HEK293 (cell line): ENCODE results near the gene TRAF3.

Experiments
- CTCF ChIA-PET: fragments of 350-600 bp; formaldehyde crosslinking; extraction: SDS; loops from one replicate; lab custom pipeline; 2021; ENCODE audit warnings: antibody characterized with exemption; lab: Yijun Ruan, JAX
- POLR2A ChIA-PET: fragments of 300-600 bp; formaldehyde crosslinking; extraction: SDS; loops from one replicate; lab custom pipeline; 2020; ENCODE audit warnings: antibody characterized with exemption, inconsistent platforms; lab: Yijun Ruan, JAX
- H3K27ac ChIP-seq: fragments of 200-500 bp; sonication (Bioruptor generic); 2 replicates; pipeline ENCODE4 v1.5.1; 2014; ENCODE audit warnings: low read depth, low read length, control low read depth, inconsistent platforms; ENCODE audit errors: extremely low read depth
- H3K36me3 ChIP-seq, 2 experiments: fragments of 200-500 bp in 1 of 2; sonication (Bioruptor generic) in 1 of 2; 1 replicate in 1 of 2; 2 replicates in 1 of 2; pipeline ENCODE4 v1.5.1; 2014 to 2017; ENCODE audit warnings: inconsistent platforms in 2 of 2, low read length in 2 of 2; ENCODE audit not compliant: control insufficient read depth in 2 of 2, insufficient read depth in 1 of 2
- H3K4me1 ChIP-seq: fragments of 200-500 bp; sonication (Bioruptor generic); 2 replicates; pipeline ENCODE4 v1.5.1; 2014; ENCODE audit warnings: mild to moderate bottlenecking, low read length, inconsistent platforms; ENCODE audit not compliant: control insufficient read depth, insufficient read depth
- H3K4me3 ChIP-seq: 2 replicates; pipeline ENCODE4 v1.5.1; 2011; ENCODE audit warnings: low read depth, mild to moderate bottlenecking, control low read depth, low read length, moderate library complexity
- H3K9me3 ChIP-seq: fragments of 200-500 bp; sonication (Bioruptor generic); 2 replicates; pipeline ENCODE4 v1.5.1; 2014; ENCODE audit warnings: low read depth, low read length, inconsistent platforms; ENCODE audit not compliant: control insufficient read depth, insufficient read depth
- EGR2 ChIP-seq: fragments of 450-650 bp; formaldehyde crosslinking; IDR thresholded peaks from 2 replicates; pipeline ENCODE4 v1.5.1; 2016; ENCODE audit warnings: low read depth, missing biosample characterization, missing genetic modification characterization
- ELK4 ChIP-seq: IDR thresholded peaks from 2 replicates; pipeline ENCODE4 v1.6.1; 2011; ENCODE audit warnings: mild to moderate bottlenecking, low read depth, low read length, borderline replicate concordance
- GLI4 ChIP-seq: fragments of 450-650 bp; formaldehyde crosslinking; IDR thresholded peaks from 2 replicates; pipeline ENCODE4 v1.5.1; 2016; ENCODE audit warnings: missing biosample characterization, missing genetic modification characterization
- HOXA7 ChIP-seq: sonication (generic); formaldehyde crosslinking; IDR thresholded peaks from 2 replicates; pipeline ENCODE4 v1.8.1; 2022; ENCODE audit warnings: missing genetic modification reagents, borderline replicate concordance
- MZF1 ChIP-seq: fragments of 450-650 bp; formaldehyde crosslinking; IDR thresholded peaks from 2 replicates; pipeline ENCODE4 v1.5.1; 2017; ENCODE audit warnings: missing biosample characterization, missing genetic modification characterization, borderline replicate concordance
- PBX3 ChIP-seq: sonication (generic); formaldehyde crosslinking; IDR thresholded peaks from 2 replicates; pipeline ENCODE4 v1.8.1; 2022; ENCODE audit warnings: mild to moderate bottlenecking, moderate library complexity, missing genetic modification reagents
- SALL2 ChIP-seq: fragments of 450-650 bp; formaldehyde crosslinking; IDR thresholded peaks from 2 replicates; pipeline ENCODE4 v1.5.0; 2017; ENCODE audit warnings: missing biosample characterization, mild to moderate bottlenecking, missing genetic modification characterization, borderline replicate concordance
- YY2 ChIP-seq: fragments of 450-650 bp; formaldehyde crosslinking; IDR thresholded peaks from 2 replicates; pipeline ENCODE4 v1.5.1; 2016; ENCODE audit warnings: missing biosample characterization, missing genetic modification characterization
- ZBTB17 ChIP-seq: fragments of 450-650 bp; formaldehyde crosslinking; IDR thresholded peaks from 2 replicates; pipeline ENCODE4 v1.5.1; 2016; ENCODE audit warnings: missing biosample characterization, missing genetic modification characterization
- ZNF239 ChIP-seq: fragments of 450-650 bp; formaldehyde crosslinking; IDR thresholded peaks from 2 replicates; pipeline ENCODE4 v1.5.1; 2016; ENCODE audit warnings: missing biosample characterization, missing genetic modification characterization
- ZNF311 ChIP-seq: fragments of 450-650 bp; formaldehyde crosslinking; IDR thresholded peaks from 2 replicates; pipeline ENCODE4 v1.5.1; 2017; ENCODE audit warnings: missing biosample characterization, missing genetic modification characterization, borderline replicate concordance
- ZNF366 ChIP-seq: fragments of 450-650 bp; formaldehyde crosslinking; conservative IDR thresholded peaks from 2 replicates; pipeline ENCODE4 v1.5.1; 2016; ENCODE audit warnings: missing biosample characterization, missing genetic modification characterization
- ZNF394 ChIP-seq: fragments of 450-650 bp; formaldehyde crosslinking; IDR thresholded peaks from 2 replicates; pipeline ENCODE4 v1.5.1; 2016; ENCODE audit warnings: missing biosample characterization, missing genetic modification characterization, mild to moderate bottlenecking, moderate library complexity, borderline replicate concordance
- ZNF398 ChIP-seq: fragments of 450-650 bp; formaldehyde crosslinking; IDR thresholded peaks from 2 replicates; pipeline ENCODE4 v1.5.1; 2017; ENCODE audit warnings: missing biosample characterization, missing genetic modification characterization
- ZNF473 ChIP-seq: fragments of 450-650 bp; formaldehyde crosslinking; IDR thresholded peaks from 2 replicates; pipeline ENCODE4 v1.5.1; 2017; ENCODE audit warnings: missing biosample characterization, missing genetic modification characterization
- ZNF488 ChIP-seq: fragments of 450-650 bp; formaldehyde crosslinking; IDR thresholded peaks from 2 replicates; pipeline ENCODE4 v1.5.1; 2016; ENCODE audit warnings: missing biosample characterization, missing genetic modification characterization
- ZNF514 ChIP-seq: fragments of 450-650 bp; formaldehyde crosslinking; IDR thresholded peaks from 2 replicates; pipeline ENCODE4 v1.5.1; 2016; ENCODE audit warnings: missing biosample characterization, missing genetic modification characterization
- ZNF521 ChIP-seq: fragments of 450-650 bp; formaldehyde crosslinking; IDR thresholded peaks from 2 replicates; pipeline ENCODE4 v1.5.1; 2017; ENCODE audit warnings: missing biosample characterization, mild to moderate bottlenecking, missing genetic modification characterization
- ZNF707 ChIP-seq: fragments of 450-650 bp; formaldehyde crosslinking; IDR thresholded peaks from 2 replicates; pipeline ENCODE4 v1.5.1; 2016; ENCODE audit warnings: missing biosample characterization, missing genetic modification characterization
- ZNF76 ChIP-seq: fragments of 450-650 bp; formaldehyde crosslinking; IDR thresholded peaks from 2 replicates; pipeline ENCODE4; 2016; ENCODE audit warnings: low read depth, missing biosample characterization, missing genetic modification characterization, borderline replicate concordance
- ZNF777 ChIP-seq: fragments of 450-650 bp; formaldehyde crosslinking; IDR thresholded peaks from 2 replicates; pipeline ENCODE4 v1.5.1; 2017; ENCODE audit warnings: missing biosample characterization, missing genetic modification characterization, borderline replicate concordance
- ZNF791 ChIP-seq: fragments of 450-650 bp; formaldehyde crosslinking; IDR thresholded peaks from 2 replicates; pipeline ENCODE4 v1.5.1; 2016; ENCODE audit warnings: missing biosample characterization, missing genetic modification characterization

The TRAF3 gene

GRCh38 chr14:102920273-102920997 is 143.2 kb downstream of the TRAF3 start (continued):
- TF ChIP-seq SALL2 (tag by site-specific recombination) (0 out of 2 replicates have a peak, but pooled peaks have one; percentile 36), ZNF521 (tag by site-specific recombination) (0 out of 2 replicates have a peak, but pooled peaks have one; percentile 21), GLI4 (tag by site-specific recombination) (0 out of 2 replicates have a peak, but pooled peaks have one; percentile 30), EGR2 (tag by site-specific recombination) (peak; percentile 83), ZNF239 (no peak), ZNF707 (tag by site-specific recombination) (peak; percentile 28; the same call in 1 of the 2 replicates), ZNF473 (tag by site-specific recombination) (peak; percentile 53; the same call in 1 of the 2 replicates), ZNF311 (no peak), ZNF777 (tag by site-specific recombination) (0 out of 2 replicates have a peak, but pooled peaks have one; percentile 40), ZNF366 (peak; percentile 96)

GRCh38 chr14:102920998-102921304 is 143.7 kb downstream of the TRAF3 start:
- CTCF ChIA-PET = no interaction called here
- POLR2A ChIA-PET = no interaction called here
- no peak for TF ChIP-seq ZNF76 (tag by site-specific recombination)
- no peak for TF ChIP-seq ELK4
- peak; percentile 95 for TF ChIP-seq ZBTB17 (tag by site-specific recombination)
- TF ChIP-seq ZNF488 (tag by site-specific recombination) = no peak
- TF ChIP-seq MZF1 (tag by site-specific recombination) = no peak
- no peak for TF ChIP-seq HOXA7 (CRISPR knock-in tag)
- TF ChIP-seq YY2 (tag by site-specific recombination) = peak; percentile 49; the same call in 1 of the 2 replicates
- no peak for TF ChIP-seq ZNF394 (tag by site-specific recombination)
- no peak for TF ChIP-seq SALL2 (tag by site-specific recombination)
- no peak for TF ChIP-seq PBX3
- TF ChIP-seq ZNF791 (tag by site-specific recombination) = no peak
- no peak for TF ChIP-seq ZNF514 (tag by site-specific recombination)
- 0 out of 2 replicates have a peak, but pooled peaks have one; percentile 6 for TF ChIP-seq ZNF398
- H3K36me3 ChIP-seq = no peaks in the 10 kb centered on the region
- no peaks in the 10 kb centered on the region for H3K9me3 ChIP-seq
- no peak overlapping the region for H3K4me3 ChIP-seq
- no peak overlapping the region for H3K27ac ChIP-seq
- H3K4me1 ChIP-seq = no peaks in the 10 kb centered on the region
